GM12878 (cell line): ENCODE data around the gene TRPM3. TPM values are rescaled to one million over a fixed set of nuclear protein-coding genes. Genes with fewer than 3 reads are reported as not detected.

Source experiments
- ATAC-seq: fragments of 200-7000 bp; cut with Tn5 transposase; 3 replicates; pipeline ENCODE4 v1.9.1; 2020; ENCODE audit warnings: mild to moderate bottlenecking, moderate library complexity
- BruUV-seq: library from RNA; stranded (reverse); fragments of 400-500 nt; replicated peaks from 2 replicates; lab custom pipeline; 2021; lab: Mats Ljungman, UMichigan
- CTCF ChIA-PET: fragments of 300-600 bp; sonication (Branson Sonifier 250); formaldehyde crosslinking; extraction: SDS; loops from one replicate; lab custom pipeline; 2021; ENCODE audit warnings: inconsistent platforms; lab: Yijun Ruan, JAX
- POLR2A ChIA-PET: fragments of 350-600 bp; formaldehyde crosslinking; extraction: SDS; loops from one replicate; lab custom pipeline; 2021; ENCODE audit warnings: inconsistent platforms; lab: Charles Lee
- RAD21 ChIA-PET: fragments of 300-600 bp; sonication (Branson Sonifier 250); formaldehyde crosslinking; loops from one replicate; lab custom pipeline; 2023; ENCODE audit warnings: antibody characterized with exemption; ENCODE audit not compliant: unreplicated experiment; lab: Charles Lee
- SMC1A ChIA-PET: fragments of 300-600 bp; sonication (Branson Sonifier 250); formaldehyde crosslinking; loops from one replicate; lab custom pipeline; 2023; ENCODE audit not compliant: unreplicated experiment, uncharacterized antibody; lab: Charles Lee
- DNase-seq: peaks from one replicate; pipeline ENCODE4 v3.0.0-alpha.2; 2011; ENCODE audit warnings: low read depth, low spot score
- FAIRE-seq: peaks from 3 replicates; lab custom pipeline; 2011; peaks lifted over from hg19 to GRCh38; lab: Jason Lieb, UNC
- H2AFZ ChIP-seq: 2 replicates; pipeline ENCODE4 v1.6.0; 2011; ENCODE audit warnings: low read depth, low read length, control low read depth; ENCODE audit not compliant: control insufficient read depth
- H3K27ac ChIP-seq: 2 replicates; pipeline ENCODE4 v1.5.1; 2011; ENCODE audit warnings: control low read depth; ENCODE audit not compliant: control insufficient read depth, insufficient read depth
- H3K27me3 ChIP-seq, 2 experiments: replicated peaks in 1 of 2; 2 replicates each; pipeline versions ENCODE4 v1.6.0 to v1.6.1; 2011; ENCODE audit warnings: low read length in 1 of 2; ENCODE audit not compliant: control insufficient read depth in 2 of 2, insufficient read depth in 2 of 2
- H3K36me3 ChIP-seq, 2 experiments: 2 replicates each; pipeline ENCODE4 v1.5.1; 2011; ENCODE audit warnings: low read length in 1 of 2; ENCODE audit not compliant: control insufficient read depth in 2 of 2, insufficient read depth in 2 of 2
- H3K4me1 ChIP-seq: 2 replicates; pipeline ENCODE4 v1.6.1; 2011; ENCODE audit warnings: mild to moderate bottlenecking, low read length, moderate library complexity, mixed read lengths; ENCODE audit not compliant: control insufficient read depth, insufficient read depth
- H3K4me2 ChIP-seq: 2 replicates; pipeline ENCODE4 v1.6.0; 2011; ENCODE audit warnings: control low read depth; ENCODE audit not compliant: control insufficient read depth, insufficient read depth
- H3K4me3 ChIP-seq: fragments of 200-600 bp; sonication (generic); 2 replicates; pipeline ENCODE4 v1.5.1; 2016
- H3K79me2 ChIP-seq: 2 replicates; pipeline ENCODE4 v1.6.0; 2011; ENCODE audit warnings: low read length; ENCODE audit not compliant: control insufficient read depth, insufficient read depth
- H3K9ac ChIP-seq: 2 replicates; pipeline ENCODE4 v1.8.0; 2011; ENCODE audit warnings: low read length, control low read depth, mixed read lengths; ENCODE audit not compliant: control insufficient read depth, insufficient read depth
- H3K9me3 ChIP-seq: replicated peaks from 3 replicates; pipeline ENCODE4 v1.5.1; 2011; ENCODE audit warnings: mild to moderate bottlenecking, low read length; ENCODE audit not compliant: control insufficient read depth, insufficient read depth
- H4K20me1 ChIP-seq: 2 replicates; pipeline ENCODE4 v1.6.0; 2011; ENCODE audit not compliant: control insufficient read depth, insufficient read depth
- BCL11A ChIP-seq: IDR thresholded peaks from 2 replicates; pipeline ENCODE4 v1.6.1; 2011; ENCODE audit warnings: low read depth, low read length
- BCL3 ChIP-seq: IDR thresholded peaks from 2 replicates; pipeline ENCODE4 v1.6.1; 2011; ENCODE audit warnings: borderline replicate concordance, low read depth, mild to moderate bottlenecking, moderate library complexity, low read length; ENCODE audit not compliant: insufficient read depth, poor library complexity, severe bottlenecking
- EZH2 ChIP-seq: IDR thresholded peaks from 2 replicates; pipeline ENCODE4 v1.6.1; 2012; ENCODE audit warnings: low read depth, mild to moderate bottlenecking, control low read depth, inconsistent platforms, low read length, borderline replicate concordance; ENCODE audit not compliant: control insufficient read depth
- GABPA ChIP-seq: IDR thresholded peaks from 2 replicates; pipeline ENCODE4 v1.6.1; 2014; ENCODE audit warnings: antibody characterized with exemption, low read depth, mild to moderate bottlenecking, inconsistent platforms
- KDM1A ChIP-seq: fragments of 200-600 bp; sonication (generic); IDR thresholded peaks from 2 replicates; pipeline ENCODE4 v1.6.1; 2016; ENCODE audit warnings: borderline replicate concordance
- SMAD5 ChIP-seq: IDR thresholded peaks from 2 replicates; pipeline ENCODE4 v1.6.1; 2016; ENCODE audit warnings: antibody characterized with exemption, low read depth
- SMARCA5 ChIP-seq: fragments of 450-650 bp; IDR thresholded peaks from 2 replicates; pipeline ENCODE4 v1.6.1; 2017; ENCODE audit warnings: mild to moderate bottlenecking
- WGBS: methylation state at CpG from one replicate; pipeline ENCODE4 v1.1.6; 2016; ENCODE audit warnings: low lambda C conversion rate; ENCODE audit not compliant: insufficient replicate concordance, insufficient coverage; ENCODE audit errors: missing lambda C conversion rate; 5-methylcytosine and 5-hydroxymethylcytosine counted together
- in situ Hi-C: fragments of 300-500 bp; cut with MboI; formaldehyde crosslinking; loops from 9 replicates; pipeline ENCODE4 v1.14.3; 2018; ENCODE audit warnings: mixed read lengths
- intact Hi-C: fragments of 100-400 bp; cut with micrococcal nuclease; formaldehyde crosslinking; loops from one replicate; pipeline ENCODE4 v1.14.2; 2022; ENCODE audit not compliant: unreplicated experiment
- polyA plus RNA-seq, 11 experiments: library from polyadenylated mRNA; depleted of rRNA in 4 of 11; unstranded in 6 of 11; stranded (reverse) in 5 of 11; fragments of >200 nt; fragmentation: Nextera tagmentation in 4 of 11; fragmentation: Illumina TruSeq in 1 of 11; extraction: Ambion mirVana in 4 of 11; extraction: Trizol in 1 of 11; gene quantifications; 1 replicate in 1 of 11; 2 replicates in 10 of 11; pipeline versions ENCODE4 v1.2.1 to v1.2.3, GENCODE V29; 2011 to 2016; ENCODE audit warnings: inconsistent platforms in 2 of 11, missing spikeins in 2 of 11, low read depth in 1 of 11
- total RNA-seq, 4 experiments: library from RNA; depleted of rRNA in 3 of 4; stranded (reverse); fragments of >200 nt in 3 of 4; fragmentation: Illumina TruSeq in 1 of 4; extraction: Trizol in 1 of 4; gene quantifications; 2 replicates each; pipeline versions ENCODE4 v1.2.1 to v1.2.3, GENCODE V29; 2013 to 2021
- TF ChIP-seq, protein P1 (sequence below): fragments of 450-650 bp; IDR thresholded peaks from 2 replicates; pipeline ENCODE4 v1.6.1; 2017; ENCODE audit warnings: low read depth, mild to moderate bottlenecking, moderate library complexity
- TF ChIP-seq, protein P2 (sequence below): fragments of 450-650 bp; formaldehyde crosslinking; IDR thresholded peaks from 2 replicates; pipeline ENCODE4 v1.5.0; 2022; ENCODE audit warnings: mild to moderate bottlenecking, missing genetic modification characterization

TRPM3 gene
- total and polyA plus RNA-seq, 10 of the 15 experiments (the other 5 are each of a cell fraction or from before 2014, with no cell fraction given) = not detected

- FAIRE-seq = no peak
- in situ Hi-C loops (no loop called here), intact Hi-C loops (no loop called here)
Measured at GRCh38 chr9:70589571-70590314, 531.7 kb downstream of the TRPM3 start.

DNA sequence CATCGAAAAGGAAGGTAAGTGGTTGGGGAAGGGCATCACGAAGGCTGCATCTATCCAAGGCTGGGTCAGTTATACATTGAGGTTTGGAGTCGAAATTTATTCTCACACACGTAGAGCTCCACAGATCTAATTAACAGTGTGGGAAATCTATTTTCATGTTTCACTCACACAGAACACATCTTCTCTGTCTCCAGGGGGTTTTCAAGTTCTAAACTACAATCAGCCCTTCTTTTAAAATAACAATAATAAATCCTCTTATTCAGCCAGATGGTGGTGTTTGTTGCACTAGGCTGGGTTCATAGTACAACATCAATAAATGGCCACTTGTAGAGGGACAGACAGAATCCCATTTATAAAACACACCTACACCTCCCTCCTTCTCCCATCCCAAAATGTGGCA is 532.4 kb downstream of the TRPM3 start:
- BruUV-seq = no TSS peak
- Histone ChIP-seq H3K27me3 (peaks cover 2 to 3% of the 10 kb centered on the region in 2 experiments; a peak in 3 of 4 replicates), H3K27ac (no peak overlapping the region), H4K20me1 (no peaks in the 10 kb centered on the region), H3K79me2 (no peaks in the 10 kb centered on the region), H2AFZ (no peak overlapping the region), H3K9me3 (no peaks in the 10 kb centered on the region), H3K4me2 (no peak overlapping the region), H3K4me3 (no peak overlapping the region), H3K36me3 (no peaks in the 10 kb centered on the region), H3K4me1 (no peaks in the 10 kb centered on the region), H3K9ac (no peak overlapping the region)
- POLR2A ChIA-PET = no interaction called here
- RAD21 ChIA-PET = no interaction called here
- DNase-seq = no peak
- intact Hi-C loops (no loop called here), in situ Hi-C loops (no loop called here)
- SMC1A ChIA-PET = no interaction called here
- TF ChIP-seq BCL3 (no peak), EZH2 (no peak)
- TF ChIP-seq, protein P1, sequence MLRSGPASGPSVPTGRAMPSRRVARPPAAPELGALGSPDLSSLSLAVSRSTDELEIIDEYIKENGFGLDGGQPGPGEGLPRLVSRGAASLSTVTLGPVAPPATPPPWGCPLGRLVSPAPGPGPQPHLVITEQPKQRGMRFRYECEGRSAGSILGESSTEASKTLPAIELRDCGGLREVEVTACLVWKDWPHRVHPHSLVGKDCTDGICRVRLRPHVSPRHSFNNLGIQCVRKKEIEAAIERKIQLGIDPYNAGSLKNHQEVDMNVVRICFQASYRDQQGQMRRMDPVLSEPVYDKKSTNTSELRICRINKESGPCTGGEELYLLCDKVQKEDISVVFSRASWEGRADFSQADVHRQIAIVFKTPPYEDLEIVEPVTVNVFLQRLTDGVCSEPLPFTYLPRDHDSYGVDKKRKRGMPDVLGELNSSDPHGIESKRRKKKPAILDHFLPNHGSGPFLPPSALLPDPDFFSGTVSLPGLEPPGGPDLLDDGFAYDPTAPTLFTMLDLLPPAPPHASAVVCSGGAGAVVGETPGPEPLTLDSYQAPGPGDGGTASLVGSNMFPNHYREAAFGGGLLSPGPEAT = no peak
- TF ChIP-seq, protein P2, sequence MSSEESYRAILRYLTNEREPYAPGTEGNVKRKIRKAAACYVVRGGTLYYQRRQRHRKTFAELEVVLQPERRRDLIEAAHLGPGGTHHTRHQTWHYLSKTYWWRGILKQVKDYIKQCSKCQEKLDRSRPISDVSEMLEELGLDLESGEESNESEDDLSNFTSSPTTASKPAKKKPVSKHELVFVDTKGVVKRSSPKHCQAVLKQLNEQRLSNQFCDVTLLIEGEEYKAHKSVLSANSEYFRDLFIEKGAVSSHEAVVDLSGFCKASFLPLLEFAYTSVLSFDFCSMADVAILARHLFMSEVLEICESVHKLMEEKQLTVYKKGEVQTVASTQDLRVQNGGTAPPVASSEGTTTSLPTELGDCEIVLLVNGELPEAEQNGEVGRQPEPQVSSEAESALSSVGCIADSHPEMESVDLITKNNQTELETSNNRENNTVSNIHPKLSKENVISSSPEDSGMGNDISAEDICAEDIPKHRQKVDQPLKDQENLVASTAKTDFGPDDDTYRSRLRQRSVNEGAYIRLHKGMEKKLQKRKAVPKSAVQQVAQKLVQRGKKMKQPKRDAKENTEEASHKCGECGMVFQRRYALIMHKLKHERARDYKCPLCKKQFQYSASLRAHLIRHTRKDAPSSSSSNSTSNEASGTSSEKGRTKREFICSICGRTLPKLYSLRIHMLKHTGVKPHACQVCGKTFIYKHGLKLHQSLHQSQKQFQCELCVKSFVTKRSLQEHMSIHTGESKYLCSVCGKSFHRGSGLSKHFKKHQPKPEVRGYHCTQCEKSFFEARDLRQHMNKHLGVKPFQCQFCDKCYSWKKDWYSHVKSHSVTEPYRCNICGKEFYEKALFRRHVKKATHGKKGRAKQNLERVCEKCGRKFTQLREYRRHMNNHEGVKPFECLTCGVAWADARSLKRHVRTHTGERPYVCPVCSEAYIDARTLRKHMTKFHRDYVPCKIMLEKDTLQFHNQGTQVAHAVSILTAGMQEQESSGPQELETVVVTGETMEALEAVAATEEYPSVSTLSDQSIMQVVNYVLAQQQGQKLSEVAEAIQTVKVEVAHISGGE (CRISPR knock-in tag) = no peak
- CTCF ChIA-PET = interaction anchor here (0.6 to 1.0 kb wide), 2 partner anchors 13 to 14 kb away, joined by 3 to 5 read pairs; no protein-coding TSS in a partner anchor
- no peak for FAIRE-seq
- 17% methylated on average over 4 of the region's 4 CpGs for WGBS
- no peak for ATAC-seq

More at GRCh38 chr9:70589571-70590314, 531.7 kb downstream of the TRPM3 start:
- TF ChIP-seq KDM1A (no peak), BCL11A (no peak), GABPA (no peak), SMAD5 (no peak), SMARCA5 (no peak)
- TF ChIP-seq, all 136 proteins: peak for 0
- Histone ChIP-seq H3K79me2 (no peaks in the 10 kb centered on the region), H3K4me1 (no peaks in the 10 kb centered on the region), H3K36me3 (no peaks in the 10 kb centered on the region), H4K20me1 (no peaks in the 10 kb centered on the region), H2AFZ (no peak overlapping the region), H3K9me3 (no peaks in the 10 kb centered on the region), H3K4me2 (no peak overlapping the region), H3K9ac (no peak overlapping the region), H3K27ac (no peak overlapping the region), H3K4me3 (no peak overlapping the region), H3K27me3 (peaks cover 2 to 3% of the 10 kb centered on the region in 2 experiments; a peak in 3 of 4 replicates)
- ATAC-seq = no peak
- CTCF ChIA-PET = no interaction called here
- POLR2A ChIA-PET = no interaction called here
- no peak for DNase-seq
- no TSS peak for BruUV-seq
- WGBS = 54% methylated on average over 7 of the region's 7 CpGs
- SMC1A ChIA-PET = no interaction called here
- RAD21 ChIA-PET = no interaction called here
